ENCODE results near the gene TMTC1.

- TF ChIP-seq POLR2A (IDR thresholded peaks at IDR 0.05; ENCODE audit: low read length) (no peak), GATA1 (IDR thresholded peaks at IDR 0.05; ENCODE audit: low read depth, low read length) (no peak)
These were observed 80.8 kb downstream of the TMTC1 start for GRCh38 chr12:29702972-29703371.
